ACHN (cell line): ENCODE measurements around the gene KLF2.
"Not testable (repeated sequence)": the region's sequence is repeated elsewhere in the genome, so short reads cannot be mapped to it uniquely, and the experiment has no call there.

Experiments
- DNase-seq: peaks from one replicate; pipeline ENCODE4 v3.0.0-alpha.2; 2015
- in situ Hi-C: cut with HindIII; loops from 2 replicates; pipeline ENCODE4 v1.10.0; 2017; ENCODE audit warnings: low sequenced_read_pairs, low pct_ligation_motif_present, low pct_unique_long_range_greater_than_20kb

Gene KLF2

GRCh38 chr19:16324384-16325160, at the start of gene KLF2:
Gene KLF2, plus strand, starts transcription at chr19:16324826. Its CDS starts 98 bp downstream, at chr19:16324924.
- in situ Hi-C loops = no loop called here
- DNase-seq = peak; percentile 85

- in situ Hi-C loops = no loop called here
- no peak for DNase-seq
Observed at GRCh38 chr19:16280306-16280705, 44.3 kb upstream of the KLF2 start.

GRCh38 chr19:16281743-16282142, 42.9 kb upstream of the KLF2 start:
- DNase-seq = no peak
- in situ Hi-C loops = no loop called here

GRCh38 chr19:16283210-16284061, 41.2 kb upstream of the KLF2 start:
- in situ Hi-C loops = no loop called here
- no peak for DNase-seq

GRCh38 chr19:16284505-16284904, 40.1 kb upstream of the KLF2 start:
- in situ Hi-C loops = no loop called here
- DNase-seq = no peak

- DNase-seq, in situ Hi-C loops: not testable (repeated sequence)
Observed at GRCh38 chr19:16285079-16285478, 39.5 kb upstream of the KLF2 start.

- DNase-seq = no peak
- in situ Hi-C loops = no loop called here
Observed at GRCh38 chr19:16285769-16286498, 38.7 kb upstream of the KLF2 start.

GRCh38 chr19:16288544-16288943, 36.1 kb upstream of the KLF2 start:
- DNase-seq = no peak
- in situ Hi-C loops = no loop called here

- in situ Hi-C loops = no loop called here
- DNase-seq = no peak
Observed at GRCh38 chr19:16289594-16289993, 35.0 kb upstream of the KLF2 start.

GRCh38 chr19:16290692-16291091, 33.9 kb upstream of the KLF2 start:
- no peak for DNase-seq
- in situ Hi-C loops = no loop called here

- in situ Hi-C loops = no loop called here
- DNase-seq = no peak
Observed at GRCh38 chr19:16293118-16294091, 31.2 kb upstream of the KLF2 start.

GRCh38 chr19:16295057-16295456, 29.6 kb upstream of the KLF2 start:
- no peak for DNase-seq
- in situ Hi-C loops = no loop called here

- in situ Hi-C loops = no loop called here
- no peak for DNase-seq
Observed at GRCh38 chr19:16296713-16297112, 27.9 kb upstream of the KLF2 start.

GRCh38 chr19:16297575-16298178, 26.9 kb upstream of the KLF2 start:
- in situ Hi-C loops = no loop called here

GRCh38 chr19:16298334-16298733, 26.3 kb upstream of the KLF2 start:
- DNase-seq = no peak
- in situ Hi-C loops = no loop called here

More at GRCh38 chr19:16297575-16298178, 26.9 kb upstream of the KLF2 start:
- no peak for DNase-seq

GRCh38 chr19:16301999-16302694, 22.5 kb upstream of the KLF2 start:
- in situ Hi-C loops = no loop called here
- peak; percentile 88 for DNase-seq

GRCh38 chr19:16303755-16304154, 20.9 kb upstream of the KLF2 start:
- no peak for DNase-seq
- in situ Hi-C loops = no loop called here
